Vagina (tissue), 2 donors: Measurements from ENCODE around the gene C15orf40.

ENCODE experiments used
- CTCF ChIP-seq, 3 experiments: fragments of 450-650 bp in 2 of 3; fragments of 200-600 bp in 1 of 3; sonication (generic) in 1 of 3; IDR thresholded peaks; one replicate each; pipeline ENCODE4 v1.5.1; 2017 to 2019; ENCODE audit warnings: antibody characterized with exemption in 3 of 3, mild to moderate bottlenecking in 2 of 3, moderate library complexity in 2 of 3
- POLR2A ChIP-seq, 2 donors: fragments of 450-650 bp; IDR thresholded peaks; one replicate each; pipeline ENCODE4 v1.6.1; 2017; ENCODE audit warnings: antibody characterized with exemption in 2 of 2, mild to moderate bottlenecking in 2 of 2, moderate library complexity in 2 of 2
- POLR2AphosphoS5 ChIP-seq, 2 donors: sonication (generic); formaldehyde crosslinking; IDR thresholded peaks; one replicate each; pipeline ENCODE4 v1.9.0; 2017; ENCODE audit warnings: antibody characterized with exemption in 2 of 2, mild to moderate bottlenecking in 2 of 2, low read depth in 1 of 2; ENCODE audit not compliant: insufficient read depth in 1 of 2

- TF ChIP-seq CTCF (IDR thresholded peaks at IDR 0.05) (no peak), POLR2A (IDR thresholded peaks at IDR 0.05) (no peak), POLR2AphosphoS5 (IDR thresholded peaks at IDR 0.05; ENCODE audit: insufficient read depth in 1 of 2, low read depth in 1 of 2) (no peak)
Measured at GRCh38 chr15:82944056-82944455, 67.4 kb downstream of the C15orf40 start.
